Nephron progenitor cell (in vitro differentiated cells): ENCODE results near the gene CACNA1C.

Experiments
- DNase-seq: peaks from one replicate; pipeline ENCODE4 v3.0.0; 2021
- H3K27ac Mint-ChIP-seq: 2 replicates; pipeline ENCODE4 v1.8.0; 2021; ENCODE audit warnings: mild to moderate bottlenecking, moderate library complexity, mixed read lengths
- H3K27me3 Mint-ChIP-seq: 2 replicates; pipeline ENCODE4 v1.8.0; 2021; ENCODE audit warnings: mild to moderate bottlenecking, low read depth, mixed read lengths; ENCODE audit not compliant: poor library complexity
- H3K36me3 Mint-ChIP-seq: 2 replicates; pipeline ENCODE4 v1.8.0; 2021; ENCODE audit warnings: low read depth, mixed read lengths
- H3K4me1 Mint-ChIP-seq: 2 replicates; pipeline ENCODE4 v1.8.0; 2021; ENCODE audit warnings: mixed read lengths
- H3K4me3 Mint-ChIP-seq: 2 replicates; pipeline ENCODE4 v1.8.0; 2021; ENCODE audit warnings: mild to moderate bottlenecking, moderate library complexity, mixed read lengths
- H3K9me3 Mint-ChIP-seq: 2 replicates; pipeline ENCODE4 v1.8.0; 2021; ENCODE audit warnings: mild to moderate bottlenecking, moderate library complexity, mixed read lengths
- CTCF ChIP-seq: fragments of 200-600 bp; sonication (generic); IDR thresholded peaks from 2 replicates; pipeline ENCODE4 v1.5.0; 2021; ENCODE audit warnings: antibody characterized with exemption

The CACNA1C gene

GRCh38 chr12:2465681-2466080, 412.9 kb downstream of the CACNA1C start:
- no peak for TF ChIP-seq CTCF
- Mint-ChIP-seq H3K36me3 (no peaks in the 10 kb centered on the region), H3K27ac (peak overlapping the region; percentile 11)

GRCh38 chr12:2466211-2466610, 413.4 kb downstream of the CACNA1C start:
- TF ChIP-seq CTCF, result no peak
- peaks cover 14% of the 10 kb centered on the region for H3K27me3 Mint-ChIP-seq
- H3K36me3 Mint-ChIP-seq, result no peaks in the 10 kb centered on the region
- H3K27ac Mint-ChIP-seq, result no peak overlapping the region
- no peaks in the 10 kb centered on the region for H3K9me3 Mint-ChIP-seq
- H3K4me1 Mint-ChIP-seq, result peaks cover 10% of the 10 kb centered on the region
- H3K4me3 Mint-ChIP-seq, result no peak overlapping the region
- DNase-seq, result no peak

More at GRCh38 chr12:2465681-2466080, 412.9 kb downstream of the CACNA1C start:
- Mint-ChIP-seq H3K4me3 (no peak overlapping the region), H3K27me3 (peaks cover 13% of the 10 kb centered on the region), H3K9me3 (no peaks in the 10 kb centered on the region), H3K4me1 (peaks cover 10% of the 10 kb centered on the region)
- no peak for DNase-seq

- Mint-ChIP-seq H3K36me3 (no peaks in the 10 kb centered on the region), H3K27me3 (peaks cover 14% of the 10 kb centered on the region), H3K27ac (no peak overlapping the region), H3K9me3 (peaks cover 8% of the 10 kb centered on the region), H3K4me3 (no peak overlapping the region), H3K4me1 (peaks cover 10% of the 10 kb centered on the region)
- DNase-seq, result no peak
- no peak for TF ChIP-seq CTCF
These were observed 414.8 kb downstream of the CACNA1C start for GRCh38 chr12:2467447-2468195.

- no peaks in the 10 kb centered on the region for H3K36me3 Mint-ChIP-seq
- TF ChIP-seq CTCF, result no peak
- peaks cover 6% of the 10 kb centered on the region for H3K27me3 Mint-ChIP-seq
- peaks cover 4% of the 10 kb centered on the region for H3K4me1 Mint-ChIP-seq
- H3K9me3 Mint-ChIP-seq, result peaks cover 13% of the 10 kb centered on the region
- DNase-seq, result no peak
- no peak overlapping the region for H3K4me3 Mint-ChIP-seq
- no peak overlapping the region for H3K27ac Mint-ChIP-seq
These were observed 423.2 kb downstream of the CACNA1C start for GRCh38 chr12:2475984-2476383.

- no peak for TF ChIP-seq CTCF
- H3K36me3 Mint-ChIP-seq, result no peaks in the 10 kb centered on the region
- H3K4me3 Mint-ChIP-seq, result no peak overlapping the region
These were observed 424.4 kb downstream of the CACNA1C start for GRCh38 chr12:2477009-2477766.

More at GRCh38 chr12:2477009-2477766, 424.4 kb downstream of the CACNA1C start:
- Mint-ChIP-seq H3K9me3 (peaks cover 9% of the 10 kb centered on the region), H3K4me1 (peaks cover 4% of the 10 kb centered on the region), H3K27me3 (peaks cover 6% of the 10 kb centered on the region), H3K27ac (no peak overlapping the region)
- DNase-seq, result no peak
